ENCODE measurements around the gene FLVCR2.

Gene FLVCR2

GRCh38 chr14:75697386-75697785 lies 119.0 kb downstream of the FLVCR2 start:
- DNase-seq (ENCODE audit: low read depth, low spot score) = no peak
- H3K4me3 ChIP-seq (ENCODE audit: low read length) = no peak overlapping the region

All from Jurkat, Clone E6-1 (cell line).